Left lobe of liver (tissue), 2 donors: ENCODE results near the gene CUX1. TPM values are rescaled to one million over a fixed set of nuclear protein-coding genes. Genes with fewer than 3 reads are reported as not detected.

Source experiments
- ATAC-seq: fragments of 200-7000 bp; cut with Tn5 transposase; one replicate; pipeline ENCODE4 v1.9.1; 2020; ENCODE audit warnings: mild to moderate bottlenecking, moderate library complexity
- DNase-seq: peaks from one replicate; pipeline ENCODE4 v3.0.0-alpha.2; 2020; ENCODE audit warnings: low spot score
- total RNA-seq: library from RNA; stranded (reverse); gene quantifications from one replicate; pipeline ENCODE4 v1.2.1, GENCODE V29; 2021
- donor health status: DM: no; HTN: no; CAD: no; lungs with moderate emphysema.
- donor health status: DM: no; HTN: yes; CAD: no.

Gene CUX1
- total RNA-seq, 1 donor from 2014 or later = 42.0 TPM

DNA sequence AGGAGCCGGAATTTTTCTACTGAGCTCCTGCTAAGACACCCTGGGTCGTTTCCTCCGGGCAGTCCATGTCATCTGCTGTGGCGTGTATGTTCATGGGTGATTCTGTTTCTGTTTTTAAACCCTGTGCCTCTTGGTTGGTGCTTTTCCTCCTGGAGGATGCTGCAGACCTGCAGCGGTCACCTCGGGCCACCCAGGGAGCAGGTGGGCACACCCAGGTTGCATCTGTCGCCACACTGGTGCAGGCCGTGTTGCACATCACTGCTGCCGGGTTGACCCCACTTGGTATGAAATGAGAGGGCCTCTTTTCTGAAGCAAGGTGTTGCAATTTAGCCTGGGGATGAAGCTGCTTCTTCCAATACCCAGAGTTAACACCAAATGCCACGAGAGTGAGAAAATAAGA lies 127.2 kb downstream of the CUX1 start:
- DNase-seq (no peak), ATAC-seq (no peak)

DNA sequence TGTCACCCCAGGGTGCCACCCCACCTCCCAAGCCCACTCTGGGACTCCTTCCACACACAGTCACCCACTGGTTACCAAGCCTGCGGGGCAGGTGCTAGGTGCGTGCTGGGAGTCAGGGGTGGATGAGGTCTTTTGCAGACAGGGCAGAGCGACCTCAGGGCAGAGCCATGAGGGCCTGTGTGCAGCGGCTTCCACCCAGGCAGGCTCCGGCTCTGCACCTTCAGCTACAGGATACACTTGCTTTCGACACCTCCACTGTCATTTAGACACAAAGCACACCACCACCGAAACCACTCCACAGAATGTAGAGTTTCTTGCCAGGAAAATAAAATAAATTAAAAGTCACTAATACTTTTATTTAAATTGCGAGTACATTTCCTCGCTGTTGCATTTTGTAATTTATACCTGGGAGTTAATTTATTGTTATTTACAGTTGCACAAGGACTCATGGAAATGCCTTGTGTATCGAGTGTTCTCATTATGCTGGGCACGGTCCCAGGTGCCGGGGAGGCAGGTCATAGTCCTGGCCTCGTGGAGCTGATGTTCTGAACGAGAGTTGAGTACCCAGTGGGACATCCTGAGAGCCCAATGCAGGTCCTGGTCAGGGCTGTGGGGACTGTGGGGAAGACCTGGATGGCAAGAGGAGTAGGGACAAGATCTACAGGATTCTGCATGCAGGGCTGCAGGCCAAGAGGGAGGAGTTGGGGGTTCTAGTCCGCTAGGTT lies 127.8 kb downstream of the CUX1 start:
- ATAC-seq = peak; percentile 67

DNA sequence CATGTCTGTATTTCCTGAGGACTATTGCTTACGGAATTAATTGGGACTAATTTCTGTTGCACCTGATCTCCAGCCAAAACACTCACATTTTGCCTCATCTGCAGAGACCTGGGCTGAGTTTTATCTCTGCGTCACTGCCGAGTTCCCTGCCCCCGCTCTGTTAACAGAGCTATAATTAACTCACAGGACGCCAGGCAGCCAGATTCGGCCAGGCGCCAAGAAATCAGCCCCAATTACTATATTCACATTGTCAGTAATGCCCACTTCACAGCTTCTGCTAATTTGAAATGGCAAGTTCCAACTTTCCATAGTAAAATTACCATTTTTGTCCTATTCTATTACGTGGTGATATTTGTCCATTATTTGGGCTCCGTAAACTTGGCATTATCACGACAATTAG lies 130.5 kb downstream of the CUX1 start:
- ATAC-seq (peak; percentile 55), DNase-seq (peak; percentile 81)

More for the DNA sequence above, 127.8 kb downstream of the CUX1 start:
- DNase-seq = peak; percentile 75

DNA sequence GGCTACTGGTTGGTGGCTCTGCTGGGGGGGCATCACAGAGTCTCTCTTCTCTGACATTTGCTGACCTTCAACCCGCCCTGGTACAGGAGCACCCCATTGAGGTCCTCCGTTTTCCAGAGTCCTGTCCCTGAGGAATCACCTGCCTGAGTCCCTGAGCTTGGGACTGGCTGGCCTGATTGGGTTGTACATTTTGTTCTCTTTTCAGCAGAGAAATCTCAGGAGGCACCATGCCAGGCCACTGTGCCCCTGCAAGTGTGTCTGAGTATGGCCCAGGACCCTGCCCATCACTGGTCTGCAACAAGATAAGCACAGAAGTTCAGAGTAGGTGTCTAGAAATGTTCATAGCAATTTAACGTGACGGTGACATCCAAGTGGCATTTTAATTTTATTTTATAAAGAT lies 131.2 kb downstream of the CUX1 start:
- ATAC-seq (no peak), DNase-seq (no peak)

DNA sequence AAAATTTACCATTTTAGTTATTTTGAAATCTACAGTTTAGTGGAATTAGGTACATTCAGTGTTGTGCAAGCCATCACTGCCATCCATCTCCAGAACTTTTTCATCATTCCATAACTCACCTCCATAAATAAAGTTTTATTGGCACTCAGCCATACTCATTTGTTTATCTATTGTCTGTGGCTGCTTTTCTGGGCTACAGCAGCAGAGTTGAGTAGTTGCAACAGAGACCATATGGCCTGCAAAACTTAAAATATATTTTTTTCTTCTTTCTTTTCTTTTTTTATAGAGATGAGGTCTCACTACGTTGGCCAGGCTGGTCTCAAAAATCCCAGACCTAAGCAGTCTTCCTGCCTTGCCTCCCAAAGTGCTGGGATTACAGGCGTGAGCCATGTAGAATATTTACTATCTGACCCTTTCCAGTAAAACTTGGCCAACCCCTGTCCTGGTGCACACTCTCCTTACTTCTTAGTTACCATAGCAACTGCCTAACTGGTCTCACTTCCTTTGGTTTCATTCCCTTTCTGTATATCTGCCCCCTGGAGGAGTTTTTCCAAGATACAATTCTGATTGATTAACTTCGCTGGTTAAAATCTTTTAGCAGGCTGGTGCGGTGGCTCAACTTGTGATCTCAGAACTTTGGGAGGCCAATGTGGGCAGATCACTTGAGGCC lies 133.2 kb downstream of the CUX1 start:
- ATAC-seq (no peak), DNase-seq (no peak)

DNA sequence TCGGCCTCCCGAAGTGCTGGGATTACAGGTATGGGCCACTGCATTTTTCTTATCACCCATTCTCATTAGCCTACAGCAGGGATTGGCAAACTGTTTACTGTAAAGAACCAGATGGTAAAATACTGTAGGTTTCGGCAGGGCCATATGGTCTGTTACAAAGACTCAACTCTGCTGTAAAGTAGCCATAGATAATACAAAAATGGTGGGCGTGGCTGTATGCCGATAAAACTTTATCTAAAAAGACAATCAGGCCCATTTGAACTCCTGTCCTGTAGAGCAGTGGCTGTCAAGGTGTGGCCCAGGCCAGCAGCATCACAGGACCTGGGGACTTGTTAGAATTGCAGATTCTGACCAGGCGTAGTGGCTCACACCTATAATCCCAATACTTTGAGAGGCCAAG lies 134.3 kb downstream of the CUX1 start:
- ATAC-seq = no peak

DNA sequence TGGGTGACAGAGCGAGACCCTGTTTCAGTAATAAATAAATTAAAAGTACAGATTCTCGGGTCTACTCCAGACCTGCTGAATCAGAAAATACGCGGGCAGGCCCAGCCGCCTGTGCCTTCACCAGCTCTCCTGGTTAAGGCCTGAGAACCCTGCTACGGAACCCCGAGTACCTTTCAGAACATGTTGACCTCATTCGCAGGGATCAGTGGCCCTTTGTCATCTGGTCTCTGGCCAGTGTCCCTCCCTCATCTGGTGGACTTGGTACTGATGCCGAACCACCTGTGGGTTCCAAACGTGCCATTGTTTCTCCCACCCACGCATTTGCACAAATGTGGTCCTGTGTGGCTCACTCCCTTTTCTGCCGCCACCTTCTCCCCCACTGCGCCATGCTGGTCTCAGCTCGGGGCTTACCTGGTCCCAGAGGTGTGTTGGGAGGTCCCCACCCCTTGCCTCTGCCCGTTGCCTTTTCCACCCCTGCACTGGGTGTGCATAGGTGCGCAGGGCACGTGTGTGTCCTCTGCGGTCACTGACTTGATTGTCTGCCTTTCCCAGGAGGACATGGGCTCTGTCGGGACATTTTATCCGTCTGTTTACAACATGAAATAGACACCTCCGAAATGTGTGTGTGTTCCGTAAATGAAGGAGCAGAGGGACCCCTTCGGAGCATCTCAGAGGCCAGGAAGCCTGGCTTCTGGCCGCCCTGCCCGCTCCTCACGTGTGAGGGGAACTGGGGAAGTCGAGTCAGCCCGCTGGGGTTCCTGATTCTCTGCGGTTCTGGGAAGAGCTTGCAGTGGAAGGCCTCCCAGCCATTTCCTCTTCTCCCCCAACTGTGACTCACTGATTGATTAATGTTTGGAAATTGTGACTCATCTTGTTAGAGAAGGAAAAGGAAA lies 135.2 kb downstream of the CUX1 start:
- peak; percentile 58 for DNase-seq
- peak; percentile 81 for ATAC-seq

More for the DNA sequence above, 134.3 kb downstream of the CUX1 start:
- no peak for DNase-seq

DNA sequence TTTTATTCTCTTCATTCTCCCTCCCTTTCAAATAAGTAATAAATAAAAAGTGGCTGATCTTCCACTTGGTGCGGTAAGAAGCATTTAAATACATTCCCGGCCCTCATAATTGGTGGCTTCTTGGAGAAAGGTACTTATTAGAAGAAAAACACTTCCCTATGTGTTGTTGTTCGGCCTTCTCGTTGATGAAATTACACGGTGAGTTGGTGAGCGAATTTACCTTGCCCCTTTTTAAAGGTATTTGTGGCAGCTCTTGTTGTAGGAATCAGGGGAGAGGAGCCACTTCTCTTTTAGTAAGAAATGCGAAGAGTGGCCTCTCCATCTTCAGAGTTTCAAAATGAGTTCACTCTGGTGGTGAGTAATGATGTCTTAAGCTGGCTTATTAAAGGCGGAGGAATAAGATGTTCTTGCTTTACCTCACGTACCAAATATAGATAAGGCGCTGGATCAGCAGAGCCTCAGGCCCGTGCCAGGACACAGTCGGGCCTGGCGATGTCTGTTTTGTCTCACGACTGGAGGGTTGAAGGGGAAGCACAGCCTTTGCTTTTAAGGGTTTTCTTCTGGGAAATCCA lies 135.9 kb downstream of the CUX1 start:
- no peak for ATAC-seq
- no peak for DNase-seq

DNA sequence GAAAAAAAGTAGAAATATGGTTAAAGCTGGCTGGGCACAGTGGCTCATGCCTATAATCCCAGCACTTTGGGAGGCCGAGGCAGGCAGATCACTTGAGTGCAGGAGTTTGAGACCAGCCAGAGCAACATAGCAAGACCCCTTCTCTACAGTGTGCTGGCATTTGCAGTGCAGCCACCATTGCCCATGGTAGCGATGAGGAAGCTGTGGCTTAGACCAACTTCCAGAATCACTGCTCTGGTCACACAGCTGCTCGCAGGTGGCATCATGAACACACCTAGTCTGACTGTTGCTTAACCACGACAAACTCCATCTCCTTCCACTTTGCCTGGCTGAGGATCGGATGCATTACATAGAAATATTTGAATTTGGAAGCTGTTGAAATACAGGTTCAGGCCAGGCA lies 137.1 kb downstream of the CUX1 start:
- DNase-seq (no peak), ATAC-seq (no peak)

DNA sequence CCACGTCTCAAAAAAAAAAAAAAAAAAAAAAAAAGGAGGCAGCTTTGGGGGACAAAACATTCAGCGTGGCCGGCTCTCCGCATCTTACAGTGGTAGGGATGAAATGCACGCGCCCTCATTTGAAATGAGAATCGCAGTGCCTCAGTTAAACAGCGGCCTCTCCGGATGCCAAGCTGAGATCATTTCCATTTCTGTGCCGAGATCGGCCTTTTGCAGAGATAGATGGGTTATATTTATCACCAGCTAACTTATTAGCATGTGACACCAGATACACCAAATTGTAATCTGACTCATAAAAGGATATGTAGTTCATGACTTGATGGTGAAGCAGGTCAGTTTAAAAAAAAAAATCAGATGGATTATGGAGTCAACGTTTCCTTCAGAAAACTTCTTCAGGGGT lies 138.7 kb downstream of the CUX1 start:
- DNase-seq (no peak), ATAC-seq (no peak)

DNA sequence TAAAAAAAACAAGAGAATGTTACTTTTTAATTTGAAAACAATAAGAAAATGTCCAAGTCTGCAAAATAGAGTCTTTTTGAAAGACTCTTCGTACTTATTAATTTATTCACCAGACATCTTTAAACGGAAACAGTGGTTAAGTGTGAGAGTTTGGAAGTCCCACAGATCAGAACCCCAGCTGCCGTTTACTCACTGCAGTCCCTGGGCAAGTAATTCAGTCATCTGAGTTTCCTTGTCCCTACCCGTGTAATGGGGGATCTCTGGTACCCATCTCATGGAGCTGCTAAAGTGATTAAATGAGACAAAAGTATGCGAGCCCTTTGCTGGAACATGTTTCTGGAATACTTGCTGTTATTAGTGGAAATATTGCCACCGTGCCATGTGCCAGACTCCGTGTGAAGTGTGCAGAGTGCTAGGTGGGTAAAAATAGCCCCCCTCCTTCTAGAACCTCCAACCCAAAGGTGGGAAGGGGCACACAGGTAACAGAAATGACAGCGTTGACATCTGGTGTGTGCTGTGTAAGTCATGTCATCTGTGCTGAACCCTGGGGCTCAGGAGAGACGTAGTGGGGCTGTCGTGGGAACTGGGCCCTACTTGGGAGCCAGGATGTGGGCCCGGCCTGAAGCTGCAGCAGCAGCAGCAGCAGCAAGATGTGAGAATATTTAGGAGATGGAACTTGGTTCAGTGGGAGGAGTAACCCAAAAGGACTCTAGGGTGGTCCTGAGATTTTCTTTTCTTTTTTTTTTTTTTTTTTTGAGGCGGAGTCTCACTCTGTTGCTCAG lies 140.5 kb downstream of the CUX1 start:
- ATAC-seq (no peak), DNase-seq (no peak)

DNA sequence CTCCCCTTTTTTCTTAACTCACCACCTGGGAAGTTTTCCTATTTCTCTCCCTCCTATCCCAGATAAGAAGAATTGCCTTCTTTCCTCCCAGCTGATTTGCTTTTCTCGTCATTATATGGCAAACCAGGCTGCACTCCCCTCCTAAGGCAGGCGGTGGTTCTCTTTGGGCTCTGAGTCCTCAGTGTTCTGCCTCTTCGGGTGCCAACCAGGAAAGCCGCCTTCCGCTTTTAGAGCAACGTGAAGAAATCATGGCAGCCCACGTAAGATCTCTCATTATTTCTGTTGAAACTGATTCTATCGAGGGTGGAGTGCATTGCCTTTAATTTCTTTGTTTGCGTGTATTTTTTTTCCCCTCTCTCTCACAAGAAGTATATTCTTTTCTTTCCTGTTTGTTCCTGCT lies 141.9 kb downstream of the CUX1 start:
- DNase-seq (no peak), ATAC-seq (no peak)

DNA sequence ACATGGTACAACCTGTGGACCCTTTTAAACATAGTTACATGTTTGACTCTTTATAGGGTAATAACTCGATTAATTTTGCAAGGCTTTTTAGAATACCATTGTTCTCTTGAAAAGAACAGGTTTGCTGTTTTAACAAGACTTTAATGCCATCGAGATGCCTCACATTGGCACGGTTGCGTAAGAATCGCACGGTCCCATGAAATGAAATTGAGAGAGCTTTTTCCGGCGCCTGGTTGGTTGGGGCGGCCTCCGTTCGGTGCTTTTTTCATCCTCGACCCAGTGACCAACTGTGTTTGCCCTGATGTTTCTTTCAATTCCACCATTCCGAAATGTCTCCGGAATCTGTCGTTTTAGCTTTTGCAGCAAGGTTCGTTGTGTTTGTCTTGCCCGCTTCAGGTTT lies 142.4 kb downstream of the CUX1 start:
- no peak for DNase-seq
- no peak for ATAC-seq

DNA sequence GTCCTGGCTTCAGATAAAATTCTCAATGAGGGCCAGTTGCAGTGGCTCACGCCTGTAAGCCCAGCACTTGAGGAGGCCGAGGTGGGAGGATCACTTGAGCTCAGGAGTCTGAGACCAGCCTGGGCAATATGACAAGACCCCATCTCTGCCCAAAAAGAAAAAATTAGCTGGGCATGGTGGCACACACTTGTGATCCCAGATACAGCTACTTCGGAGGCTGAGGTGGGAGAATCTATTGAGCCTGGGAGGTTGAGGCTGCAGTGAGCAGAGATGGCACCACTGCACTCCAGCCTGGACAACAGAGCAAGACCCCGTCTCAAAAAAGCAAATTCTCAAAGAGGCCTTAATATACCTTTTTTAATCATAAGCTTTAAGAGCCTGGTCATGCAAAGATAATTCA lies 142.9 kb downstream of the CUX1 start:
- ATAC-seq = no peak

DNA sequence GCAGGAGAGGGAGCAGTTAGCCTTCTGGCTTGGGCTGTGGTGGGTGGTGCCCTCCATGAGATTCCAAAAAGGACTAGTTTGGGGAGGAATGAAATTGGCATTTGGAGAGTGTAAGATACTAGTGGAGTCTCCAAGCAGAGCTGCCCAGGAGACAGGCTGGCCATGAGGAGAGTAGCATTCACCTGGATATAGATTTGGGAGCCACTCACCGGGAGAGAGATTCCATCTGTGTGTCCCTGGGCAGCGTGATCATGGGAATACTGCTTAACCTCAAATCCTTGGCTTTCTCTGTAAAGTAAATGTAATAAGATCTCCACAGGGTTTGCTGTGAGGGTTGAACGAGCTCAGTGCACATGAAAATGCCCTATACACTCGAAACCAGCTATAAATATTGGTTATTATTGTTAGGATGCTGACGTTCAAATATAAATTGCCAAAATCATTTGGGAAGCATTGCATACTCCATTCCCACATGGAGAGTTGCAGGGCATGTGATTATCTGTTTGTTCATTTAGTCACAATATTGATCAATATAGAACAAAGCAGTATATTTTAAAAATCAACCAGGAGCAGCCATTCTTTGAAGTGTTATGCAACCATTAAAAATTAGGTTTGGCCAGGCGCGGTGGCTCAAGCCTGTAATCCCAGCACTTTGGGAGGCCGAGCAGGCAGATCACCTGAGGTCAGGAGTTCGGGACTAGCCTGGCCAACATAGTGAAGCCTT lies 143.7 kb downstream of the CUX1 start:
- ATAC-seq (peak; percentile 41), DNase-seq (no peak)

More for the DNA sequence above, 142.9 kb downstream of the CUX1 start:
- no peak for DNase-seq

DNA sequence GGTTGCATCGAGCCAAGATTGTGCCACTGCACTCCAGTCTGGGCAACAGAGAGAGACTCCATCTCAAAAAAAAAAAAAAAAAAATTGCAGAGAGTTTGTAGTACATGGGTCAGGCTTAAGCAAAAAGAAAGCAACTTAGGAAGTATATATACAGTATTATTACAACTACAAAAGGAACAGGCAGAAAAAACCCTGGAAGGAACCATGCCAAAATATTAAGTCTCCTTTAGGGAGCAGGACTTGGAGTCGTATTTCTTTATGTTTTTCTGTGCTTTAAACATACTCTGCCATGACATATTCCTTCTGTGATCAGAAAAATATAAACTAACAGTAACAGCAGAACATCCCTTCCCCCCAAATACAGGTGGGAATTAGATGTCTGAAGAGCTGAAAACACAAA lies 144.4 kb downstream of the CUX1 start:
- ATAC-seq = no peak
- no peak for DNase-seq

DNA sequence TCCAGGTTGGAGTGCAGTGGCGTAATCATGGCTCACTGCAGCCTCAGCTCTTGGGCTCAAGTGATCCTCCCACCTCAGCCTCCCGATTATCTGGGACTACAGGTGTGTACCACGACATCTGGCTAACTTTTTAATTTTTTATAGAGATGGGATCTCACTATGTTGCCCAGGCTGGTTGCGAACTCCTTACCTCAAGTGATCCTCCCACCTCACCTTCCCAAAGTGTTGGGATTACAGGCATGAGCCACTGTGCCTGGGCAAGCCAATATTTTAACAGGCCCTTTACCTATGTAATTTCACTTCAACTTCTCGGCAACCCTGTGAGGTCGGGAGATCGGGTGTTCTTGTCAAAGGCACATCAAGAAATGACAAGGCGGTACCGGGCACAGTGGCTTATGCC lies 146.3 kb downstream of the CUX1 start:
- DNase-seq (no peak), ATAC-seq (no peak)

DNA sequence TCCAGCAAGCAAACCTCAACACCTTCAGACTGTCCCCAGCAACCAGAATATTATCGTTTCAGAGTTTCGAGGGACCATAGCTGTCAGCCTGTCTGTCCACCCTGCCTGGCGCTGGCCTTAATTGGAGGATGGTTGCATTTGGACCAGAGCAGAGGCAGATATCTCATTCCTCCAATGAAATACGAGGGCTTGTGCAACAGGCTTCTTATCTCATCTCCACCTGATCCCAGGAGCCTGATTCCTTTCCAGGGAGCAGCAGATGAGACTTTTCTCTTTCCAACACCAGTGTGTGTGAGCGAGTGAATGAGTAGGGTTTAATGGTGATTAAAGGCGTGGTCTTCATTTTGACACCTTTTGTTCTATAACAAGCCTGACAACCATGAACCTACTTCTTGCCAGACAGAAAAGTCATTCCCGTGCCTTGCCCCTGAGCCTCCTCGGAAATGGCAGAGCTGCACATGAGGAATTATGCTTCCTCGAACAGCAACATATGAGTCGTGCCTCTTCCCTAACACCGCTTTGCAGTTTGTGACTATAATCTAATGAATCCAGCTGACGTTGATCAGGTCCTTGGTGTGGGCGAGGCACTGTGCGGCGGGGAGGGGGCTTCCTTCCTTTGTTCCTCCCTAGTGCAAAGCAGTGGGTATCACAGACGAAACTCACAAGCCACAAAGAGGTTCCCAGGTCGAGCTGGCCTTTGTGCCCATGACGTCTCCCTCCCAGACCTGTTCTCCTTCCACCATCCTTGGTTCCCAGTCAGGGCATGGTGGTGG lies 147.4 kb downstream of the CUX1 start:
- peak; percentile 65 for ATAC-seq
- no peak for DNase-seq
